Loucy (cell line): Measurements from ENCODE around the gene OBI1.

Experiments used
- EZH2phosphoT487 ChIP-seq: fragments of 200-600 bp; IDR thresholded peaks from 2 replicates; pipeline ENCODE4 v1.6.1; 2018; ENCODE audit warnings: antibody characterized with exemption, mild to moderate bottlenecking, moderate library complexity, borderline replicate concordance
- TF ChIP-seq, protein P1 (sequence below): fragments of 200-600 bp; sonication (generic); conservative IDR thresholded peaks from 2 replicates; pipeline ENCODE4 v1.5.1; 2014; ENCODE audit warnings: mild to moderate bottlenecking, antibody characterized with exemption, low read length

DNA sequence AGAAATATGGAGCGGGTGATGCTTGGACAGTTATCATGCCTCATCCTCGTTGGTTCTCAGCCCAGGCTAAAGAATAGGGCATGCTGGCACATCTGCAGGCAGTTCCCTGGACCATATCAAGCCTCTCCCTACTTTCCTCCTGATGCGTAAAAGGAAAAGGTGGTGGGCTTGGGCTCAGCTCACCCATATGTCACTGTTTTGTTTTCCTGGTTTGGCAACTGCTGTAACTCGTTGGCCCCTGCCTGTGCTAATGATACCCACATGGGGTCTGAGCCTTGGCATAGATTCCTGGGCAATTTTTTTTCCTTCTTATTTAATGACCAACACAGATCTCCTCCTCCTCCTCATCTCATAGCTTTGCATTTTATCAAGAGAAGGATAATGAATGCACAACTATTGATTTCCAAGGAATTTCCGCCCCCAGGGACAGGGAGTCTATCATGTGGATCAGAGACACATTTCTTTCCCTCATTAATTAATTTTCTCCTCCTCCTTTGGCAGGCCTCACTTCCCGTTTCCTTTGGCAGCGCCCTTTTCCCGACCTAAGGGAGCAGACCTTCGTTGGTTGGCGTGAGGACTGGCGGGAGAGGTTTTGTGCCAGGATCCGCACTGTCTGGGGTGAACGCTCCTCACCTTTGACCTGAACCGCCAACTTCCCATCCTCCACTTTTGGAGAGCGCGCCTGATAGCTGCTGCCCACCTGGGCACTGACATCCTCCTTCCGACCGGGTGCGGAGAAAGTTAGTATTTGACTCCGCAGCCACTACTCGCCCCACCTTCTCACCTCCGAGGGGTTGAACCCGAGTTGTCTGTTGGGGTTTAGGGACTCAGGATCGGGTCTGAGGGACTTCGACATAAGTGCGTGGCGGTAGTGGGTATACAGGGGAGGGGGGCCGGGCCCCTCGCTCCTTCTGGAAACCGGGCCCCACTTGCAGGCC is 52.2 kb downstream of the OBI1 start:
- TF ChIP-seq, protein P1, sequence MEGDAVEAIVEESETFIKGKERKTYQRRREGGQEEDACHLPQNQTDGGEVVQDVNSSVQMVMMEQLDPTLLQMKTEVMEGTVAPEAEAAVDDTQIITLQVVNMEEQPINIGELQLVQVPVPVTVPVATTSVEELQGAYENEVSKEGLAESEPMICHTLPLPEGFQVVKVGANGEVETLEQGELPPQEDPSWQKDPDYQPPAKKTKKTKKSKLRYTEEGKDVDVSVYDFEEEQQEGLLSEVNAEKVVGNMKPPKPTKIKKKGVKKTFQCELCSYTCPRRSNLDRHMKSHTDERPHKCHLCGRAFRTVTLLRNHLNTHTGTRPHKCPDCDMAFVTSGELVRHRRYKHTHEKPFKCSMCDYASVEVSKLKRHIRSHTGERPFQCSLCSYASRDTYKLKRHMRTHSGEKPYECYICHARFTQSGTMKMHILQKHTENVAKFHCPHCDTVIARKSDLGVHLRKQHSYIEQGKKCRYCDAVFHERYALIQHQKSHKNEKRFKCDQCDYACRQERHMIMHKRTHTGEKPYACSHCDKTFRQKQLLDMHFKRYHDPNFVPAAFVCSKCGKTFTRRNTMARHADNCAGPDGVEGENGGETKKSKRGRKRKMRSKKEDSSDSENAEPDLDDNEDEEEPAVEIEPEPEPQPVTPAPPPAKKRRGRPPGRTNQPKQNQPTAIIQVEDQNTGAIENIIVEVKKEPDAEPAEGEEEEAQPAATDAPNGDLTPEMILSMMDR = no peak
- TF ChIP-seq EZH2phosphoT487 = no peak
